Osteoblast (primary cell): ENCODE results near the gene DYSF. TPM values are rescaled to one million over a fixed set of nuclear protein-coding genes. Genes with fewer than 3 reads are reported as not detected.

ENCODE experiments used
- DNase-seq: peaks from one replicate; pipeline ENCODE4 v3.0.0; 2011; ENCODE audit warnings: low spot score, mixed read lengths; ENCODE audit not compliant: insufficient read length; ENCODE audit errors: missing footprints
- H2AFZ ChIP-seq: 2 replicates; pipeline ENCODE4 v1.6.0; 2011; ENCODE audit warnings: mild to moderate bottlenecking, low read length
- H3K27ac ChIP-seq: 2 replicates; pipeline ENCODE4 v1.5.1; 2011; ENCODE audit warnings: mild to moderate bottlenecking, low read depth, low read length, moderate library complexity
- H3K27me3 ChIP-seq: 2 replicates; pipeline ENCODE4 v1.6.0; 2012; ENCODE audit warnings: mild to moderate bottlenecking, control low read depth, inconsistent platforms, low read length, moderate library complexity; ENCODE audit not compliant: insufficient read depth
- H3K36me3 ChIP-seq: 2 replicates; pipeline ENCODE4 v1.5.1; 2011; ENCODE audit warnings: mild to moderate bottlenecking, low read length, control low read depth, moderate library complexity; ENCODE audit not compliant: insufficient read depth
- H3K4me1 ChIP-seq: 2 replicates; pipeline ENCODE4 v1.5.1; 2011; ENCODE audit warnings: mild to moderate bottlenecking, low read length, control low read depth, moderate library complexity; ENCODE audit not compliant: insufficient read depth
- H3K4me2 ChIP-seq: 2 replicates; pipeline ENCODE4 v1.6.0; 2011; ENCODE audit warnings: mild to moderate bottlenecking, low read length; ENCODE audit not compliant: insufficient read depth
- H3K4me3 ChIP-seq: fragments of 200-600 bp; sonication (generic); 3 replicates; pipeline ENCODE4 v1.5.1; 2012; ENCODE audit warnings: mild to moderate bottlenecking, low read length, inconsistent platforms; ENCODE audit not compliant: insufficient read depth
- H3K79me2 ChIP-seq: 2 replicates; pipeline ENCODE4 v1.6.0; 2012; ENCODE audit warnings: mild to moderate bottlenecking, low read length, control low read depth, inconsistent platforms; ENCODE audit not compliant: insufficient read depth
- H3K9me3 ChIP-seq: 2 replicates; pipeline ENCODE4 v1.5.1; 2011; ENCODE audit warnings: low read depth, low read length, control low read depth
- H4K20me1 ChIP-seq: 2 replicates; pipeline ENCODE4 v1.6.0; 2012; ENCODE audit warnings: mild to moderate bottlenecking, low read length, control low read depth; ENCODE audit not compliant: insufficient read depth
- total RNA-seq: library from RNA; depleted of rRNA; stranded (reverse); fragments of >200 nt; gene quantifications from 2 replicates; pipeline ENCODE4 v1.2.3, GENCODE V29; 2012
- TF ChIP-seq, protein P1 (sequence below): IDR thresholded peaks from 2 replicates; pipeline ENCODE4 v1.5.1; 2011; ENCODE audit warnings: mild to moderate bottlenecking, low read depth, low read length, moderate library complexity; ENCODE audit errors: extremely low read depth

DYSF gene
- total RNA-seq, 1 donor: 4.3 TPM

DNA sequence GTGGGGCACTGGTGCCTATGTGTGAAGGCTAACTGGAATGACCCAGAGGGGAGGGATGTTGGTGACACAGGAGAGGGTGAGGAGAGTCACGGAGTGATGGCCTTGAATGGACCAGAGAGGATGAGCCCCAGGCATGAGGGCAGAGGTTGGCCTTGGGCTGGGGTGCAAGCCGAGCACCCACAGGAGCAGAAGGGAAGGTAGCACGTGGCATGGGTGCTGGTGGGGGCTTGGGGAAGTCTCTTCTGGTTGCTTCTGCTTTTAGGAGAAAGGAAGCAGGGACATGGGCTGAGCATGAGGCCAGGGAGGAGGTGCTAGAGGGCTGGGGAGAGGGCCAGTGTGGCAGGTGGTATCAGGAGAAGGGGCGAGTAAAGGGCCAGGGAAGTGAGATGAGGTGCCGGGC, 183.8 kb downstream of the DYSF start:
- Histone ChIP-seq H3K4me2 (no peak overlapping the region), H4K20me1 (no peaks in the 10 kb centered on the region), H2AFZ (no peak overlapping the region), H3K79me2 (no peaks in the 10 kb centered on the region), H3K27me3 (peaks cover 14% of the 10 kb centered on the region), H3K9me3 (no peaks in the 10 kb centered on the region), H3K4me1 (no peaks in the 10 kb centered on the region), H3K27ac (no peak overlapping the region), H3K36me3 (no peaks in the 10 kb centered on the region), H3K4me3 (no peak overlapping the region)
- DNase-seq: peak; percentile 49
- TF ChIP-seq, protein P1, sequence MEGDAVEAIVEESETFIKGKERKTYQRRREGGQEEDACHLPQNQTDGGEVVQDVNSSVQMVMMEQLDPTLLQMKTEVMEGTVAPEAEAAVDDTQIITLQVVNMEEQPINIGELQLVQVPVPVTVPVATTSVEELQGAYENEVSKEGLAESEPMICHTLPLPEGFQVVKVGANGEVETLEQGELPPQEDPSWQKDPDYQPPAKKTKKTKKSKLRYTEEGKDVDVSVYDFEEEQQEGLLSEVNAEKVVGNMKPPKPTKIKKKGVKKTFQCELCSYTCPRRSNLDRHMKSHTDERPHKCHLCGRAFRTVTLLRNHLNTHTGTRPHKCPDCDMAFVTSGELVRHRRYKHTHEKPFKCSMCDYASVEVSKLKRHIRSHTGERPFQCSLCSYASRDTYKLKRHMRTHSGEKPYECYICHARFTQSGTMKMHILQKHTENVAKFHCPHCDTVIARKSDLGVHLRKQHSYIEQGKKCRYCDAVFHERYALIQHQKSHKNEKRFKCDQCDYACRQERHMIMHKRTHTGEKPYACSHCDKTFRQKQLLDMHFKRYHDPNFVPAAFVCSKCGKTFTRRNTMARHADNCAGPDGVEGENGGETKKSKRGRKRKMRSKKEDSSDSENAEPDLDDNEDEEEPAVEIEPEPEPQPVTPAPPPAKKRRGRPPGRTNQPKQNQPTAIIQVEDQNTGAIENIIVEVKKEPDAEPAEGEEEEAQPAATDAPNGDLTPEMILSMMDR: no peak

DNA sequence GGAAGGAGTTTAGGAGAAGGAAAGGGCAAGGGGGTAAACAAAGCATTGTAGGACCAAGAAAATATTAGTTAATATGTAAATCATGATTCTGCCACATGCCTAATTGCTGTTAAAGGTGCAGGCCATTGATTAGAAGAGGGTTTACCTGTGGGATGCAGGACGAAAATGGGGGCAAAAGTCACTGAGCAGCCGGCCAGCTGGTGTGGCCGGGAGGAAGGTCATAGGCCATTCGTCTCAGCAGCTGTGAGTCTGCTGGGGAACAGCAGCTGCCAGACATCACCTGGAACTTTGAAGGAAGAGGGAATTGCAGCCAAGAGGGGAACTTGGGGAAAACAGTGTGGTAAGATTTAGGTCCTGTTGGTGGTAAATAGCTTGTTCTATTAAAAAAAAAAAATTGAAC, 184.4 kb downstream of the DYSF start:
- H3K36me3 ChIP-seq: no peaks in the 10 kb centered on the region
- DNase-seq: peak; percentile 58
- no peaks in the 10 kb centered on the region for H4K20me1 ChIP-seq
- H3K9me3 ChIP-seq: no peaks in the 10 kb centered on the region
- H3K27ac ChIP-seq: no peak overlapping the region
- H2AFZ ChIP-seq: no peak overlapping the region
- no peaks in the 10 kb centered on the region for H3K79me2 ChIP-seq
- no peak overlapping the region for H3K4me2 ChIP-seq
- no peaks in the 10 kb centered on the region for H3K4me1 ChIP-seq
- H3K27me3 ChIP-seq: peaks cover 14% of the 10 kb centered on the region
- TF ChIP-seq, protein P1: no peak
- H3K4me3 ChIP-seq: no peak overlapping the region

DNA sequence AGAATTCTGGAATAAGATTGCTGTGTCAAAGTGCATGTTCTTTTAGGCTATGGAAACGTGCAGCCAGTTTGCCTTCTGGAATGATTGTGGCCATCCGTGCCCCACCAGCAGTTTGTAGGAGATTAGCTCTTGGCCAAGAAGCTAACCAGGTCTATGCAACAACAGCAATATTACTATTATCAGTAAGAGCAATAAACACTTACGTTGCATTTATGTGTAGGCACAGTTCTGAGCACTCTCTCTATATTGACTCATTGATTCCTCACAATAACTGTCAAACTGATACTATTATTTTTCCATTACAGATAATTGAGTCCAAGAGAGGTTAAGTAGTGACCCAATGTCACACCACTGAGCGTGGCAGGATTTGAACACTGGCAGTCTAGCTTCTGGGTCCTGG, 186.4 kb downstream of the DYSF start:
- DNase-seq: no peak
- Histone ChIP-seq H3K4me1 (no peaks in the 10 kb centered on the region), H4K20me1 (no peaks in the 10 kb centered on the region), H3K4me3 (no peak overlapping the region), H3K79me2 (no peaks in the 10 kb centered on the region), H3K27ac (no peak overlapping the region), H2AFZ (no peak overlapping the region), H3K9me3 (no peaks in the 10 kb centered on the region), H3K4me2 (no peak overlapping the region), H3K27me3 (peaks cover 9% of the 10 kb centered on the region), H3K36me3 (no peaks in the 10 kb centered on the region)
- TF ChIP-seq, protein P1: no peak

DNA sequence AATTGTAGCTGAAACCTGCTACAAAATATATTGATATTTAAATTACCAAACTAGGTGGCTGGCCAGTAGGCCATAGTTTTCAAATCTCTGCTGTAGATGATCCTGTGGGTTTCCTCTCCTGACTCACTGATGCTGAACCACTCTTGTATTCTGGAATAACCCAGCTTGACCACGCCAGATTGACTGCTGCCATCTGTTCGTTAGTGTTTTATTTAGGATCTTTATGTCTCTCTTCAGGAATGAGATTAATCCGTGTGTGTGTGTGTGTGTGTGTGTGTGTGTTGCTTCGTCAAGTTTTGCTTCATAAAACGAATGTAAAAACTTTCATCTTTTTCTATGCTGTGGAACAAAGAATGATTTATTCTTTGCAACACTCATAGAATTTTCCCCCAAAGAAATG, 187.1 kb downstream of the DYSF start:
- peak; percentile 48 for DNase-seq
- TF ChIP-seq, protein P1: no peak
- Histone ChIP-seq H3K27me3 (peaks cover 9% of the 10 kb centered on the region), H3K79me2 (no peaks in the 10 kb centered on the region), H3K36me3 (no peaks in the 10 kb centered on the region), H2AFZ (no peak overlapping the region), H3K27ac (no peak overlapping the region), H3K4me1 (no peaks in the 10 kb centered on the region), H3K4me2 (no peak overlapping the region), H3K9me3 (no peaks in the 10 kb centered on the region), H4K20me1 (no peaks in the 10 kb centered on the region), H3K4me3 (no peak overlapping the region)
